GM21360 (cell line): ENCODE data around the gene INSC.
"Not testable (repeated sequence)": the region's sequence is repeated elsewhere in the genome, so short reads cannot be mapped to it uniquely, and the experiment has no call there.

Source experiments
- ATAC-seq: cut with Tn5 transposase; IDR thresholded peaks from one replicate; pipeline ENCODE4 v1.9.1; 2021; ENCODE audit warnings: mild to moderate bottlenecking, moderate library complexity; ENCODE audit not compliant: unreplicated experiment

The INSC gene

GRCh38 chr11:15114501-15115475 lies at the start of gene INSC:
Gene INSC (plus strand): TSS chr11:15114923. CDS start chr11:15149175, 34,252 bp downstream.
- ATAC-seq = no peak

- ATAC-seq = not testable (repeated sequence)
Observed at GRCh38 chr11:15069751-15070150, 45.0 kb upstream of the INSC start.

DNA sequence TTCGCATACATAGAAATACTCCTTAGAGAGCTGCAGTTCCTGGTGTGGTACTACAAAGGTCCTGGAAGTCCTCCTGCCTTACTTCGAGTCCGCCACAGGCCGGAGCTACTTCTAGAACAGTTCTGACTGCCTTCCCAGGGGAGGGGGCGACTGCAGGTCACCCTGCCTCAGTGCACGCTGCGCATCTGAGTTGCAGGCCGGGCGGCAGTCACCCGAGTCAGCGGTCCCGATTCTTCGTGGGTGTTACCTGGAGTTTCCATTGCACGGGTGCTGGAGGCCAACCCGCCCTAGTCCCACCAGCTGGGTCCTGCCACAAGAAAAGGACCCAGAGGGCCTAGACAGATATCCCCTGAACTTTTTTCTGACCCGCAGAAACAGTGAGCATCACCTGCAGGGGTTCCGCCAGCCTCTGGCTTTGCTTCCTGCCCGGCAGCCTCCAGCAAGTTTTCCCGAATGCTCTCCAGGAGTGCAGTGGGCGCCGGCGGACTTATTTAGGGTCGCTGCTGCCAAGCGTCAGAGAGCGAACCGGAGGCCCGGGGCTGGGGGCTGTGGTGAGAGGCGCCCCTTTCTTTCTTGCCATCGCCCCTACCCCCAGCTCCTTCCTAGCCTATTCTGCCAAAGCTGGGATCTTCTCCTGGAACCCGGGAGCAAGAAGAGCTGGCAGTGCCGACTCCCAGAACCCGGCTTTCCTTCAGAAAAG lies 43.0 kb upstream of the INSC start:
- ATAC-seq = no peak

GRCh38 chr11:15072551-15073143 lies 42.1 kb upstream of the INSC start:
- ATAC-seq = no peak

DNA sequence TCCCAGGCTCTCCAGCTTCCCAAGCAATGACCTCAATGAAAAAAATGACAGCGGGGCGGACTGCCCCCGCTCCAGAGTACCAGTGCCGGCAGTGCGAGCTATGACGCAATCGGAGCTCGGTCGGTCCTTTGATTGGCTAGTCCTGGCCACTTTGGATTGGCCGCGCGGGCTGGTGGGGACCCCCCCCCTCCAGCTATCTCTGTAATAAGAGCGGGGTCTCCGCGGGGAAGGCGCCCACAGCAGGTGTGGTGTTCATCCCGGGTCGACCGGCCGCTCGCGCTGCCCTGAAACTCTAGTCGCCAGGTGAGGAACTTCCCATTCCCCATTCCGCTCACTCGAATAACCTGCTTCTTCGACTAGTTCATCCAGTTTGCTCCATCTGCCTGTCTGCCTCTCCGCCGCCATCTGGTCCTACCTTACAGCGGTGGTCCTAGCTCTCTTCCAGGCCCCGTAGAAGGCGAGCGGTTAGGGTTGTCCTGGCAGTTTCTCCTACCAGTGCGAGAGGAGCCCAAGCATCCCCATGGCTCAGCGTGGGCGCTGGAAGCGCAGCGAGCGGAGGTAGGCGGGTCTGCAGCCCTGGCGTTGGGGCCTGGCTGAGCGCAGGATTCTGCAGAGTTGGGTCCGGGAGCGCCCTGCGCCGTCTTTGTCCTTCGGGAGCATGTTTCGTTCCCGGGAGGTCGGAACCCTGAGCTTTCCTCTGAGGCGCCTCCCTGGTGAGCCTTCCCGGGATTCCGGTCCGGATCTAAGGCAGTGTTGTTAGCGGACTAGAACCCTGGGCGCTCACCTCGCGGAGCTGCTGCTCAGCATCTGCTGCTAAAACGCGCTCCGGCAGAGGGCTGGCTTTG lies 41.1 kb upstream of the INSC start, which contains the start of gene CALCB:
Gene CALCB (plus strand): TSS at position 233 of the 845 bp plus-strand sequence. CDS start 1,126 bp downstream, outside the sequence.
- no peak for ATAC-seq

DNA sequence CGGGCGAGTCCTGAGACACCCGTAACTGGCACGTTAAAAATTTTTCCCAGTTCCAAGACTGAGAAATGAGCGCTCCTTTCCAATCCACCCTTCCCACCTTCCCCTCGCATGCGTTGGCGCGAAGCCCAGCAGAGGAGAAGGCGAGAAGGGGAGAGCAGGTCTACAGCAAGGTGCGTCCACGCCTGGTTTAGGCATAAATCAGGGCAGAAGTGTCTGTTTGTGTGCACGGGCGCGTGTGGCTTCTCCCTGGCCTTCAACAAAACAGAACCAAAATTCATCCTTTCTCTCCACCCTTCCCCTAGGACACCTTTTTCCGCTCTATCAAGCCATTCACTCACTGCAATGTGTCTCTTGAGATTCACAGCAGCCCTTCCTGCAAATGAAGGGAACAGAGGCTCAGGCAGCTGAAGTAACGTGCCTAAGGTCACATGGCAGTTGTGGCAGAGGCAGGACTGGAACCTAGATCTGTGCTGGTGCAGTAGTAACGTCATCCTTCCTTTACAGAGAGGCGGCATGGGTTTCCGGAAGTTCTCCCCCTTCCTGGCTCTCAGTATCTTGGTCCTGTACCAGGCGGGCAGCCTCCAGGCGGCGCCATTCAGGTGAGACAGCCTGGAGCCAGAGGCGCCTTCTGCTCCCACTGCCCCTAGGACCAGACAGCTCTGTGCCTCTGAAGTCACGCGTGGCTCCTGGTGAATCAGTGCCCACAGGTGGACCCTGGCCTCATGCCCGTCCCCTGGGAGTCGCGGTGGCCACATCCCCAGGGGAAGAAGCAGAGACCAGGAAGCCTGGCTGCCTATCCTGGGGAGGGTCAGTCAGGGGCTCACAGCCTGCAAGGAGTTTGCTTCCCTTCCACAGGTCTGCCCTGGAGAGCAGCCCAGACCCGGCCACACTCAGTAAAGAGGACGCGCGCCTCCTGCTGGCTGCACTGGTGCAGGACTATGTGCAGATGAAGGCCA lies 40.2 kb upstream of the INSC start:
- ATAC-seq = peak; percentile 93

- no peak for ATAC-seq
Observed at GRCh38 chr11:15075162-15075526, 39.6 kb upstream of the INSC start.

- no peak for ATAC-seq
Observed at GRCh38 chr11:15091175-15091574, 23.5 kb upstream of the INSC start.

GRCh38 chr11:15091625-15092024 lies 23.1 kb upstream of the INSC start:
- no peak for ATAC-seq

DNA sequence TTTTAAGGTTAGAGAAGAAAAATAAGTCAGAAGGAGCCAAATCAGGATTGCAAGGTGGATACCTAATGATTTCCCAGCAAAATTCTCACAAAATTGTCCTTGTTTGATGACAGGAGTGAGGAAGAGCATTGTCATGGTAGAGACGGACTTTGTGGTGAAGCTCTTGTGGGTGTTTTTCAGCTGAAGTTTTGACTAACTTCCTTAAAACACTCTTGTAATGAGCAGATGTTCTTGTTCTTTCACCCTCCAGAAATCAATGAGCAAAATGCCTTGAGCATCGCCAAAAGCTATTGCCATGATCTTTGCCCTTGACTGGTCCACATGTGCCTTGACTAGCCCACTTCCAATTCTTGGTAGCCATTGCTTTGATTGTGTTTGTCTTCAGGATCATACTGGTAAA lies 21.3 kb upstream of the INSC start:
- ATAC-seq = peak; percentile 70

DNA sequence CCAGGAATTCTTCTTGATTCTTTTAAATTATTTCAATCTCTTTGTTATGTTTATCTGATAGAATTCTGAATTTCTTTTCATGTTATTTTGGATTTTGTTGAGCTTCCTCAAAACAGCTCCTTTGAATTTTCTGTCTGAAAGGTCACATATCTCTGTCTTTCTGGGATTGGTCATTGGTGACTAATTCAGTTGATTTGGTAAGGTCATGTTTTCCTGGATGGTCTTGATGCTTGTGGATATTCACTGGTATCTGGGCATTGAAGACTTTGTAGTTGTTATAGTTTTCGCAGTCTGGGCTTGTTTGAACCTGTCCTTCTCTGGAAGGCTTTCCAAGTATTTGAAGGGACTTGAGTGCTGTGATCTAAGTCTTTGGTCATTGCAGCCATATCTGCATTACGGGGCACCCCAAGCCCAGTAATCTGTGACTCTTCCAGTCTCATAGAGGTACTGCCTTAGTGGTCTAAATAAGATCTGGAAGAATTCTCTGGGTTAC lies 18.9 kb upstream of the INSC start:
- ATAC-seq = no peak

GRCh38 chr11:15097411-15097810 lies 17.3 kb upstream of the INSC start:
- ATAC-seq = no peak

DNA sequence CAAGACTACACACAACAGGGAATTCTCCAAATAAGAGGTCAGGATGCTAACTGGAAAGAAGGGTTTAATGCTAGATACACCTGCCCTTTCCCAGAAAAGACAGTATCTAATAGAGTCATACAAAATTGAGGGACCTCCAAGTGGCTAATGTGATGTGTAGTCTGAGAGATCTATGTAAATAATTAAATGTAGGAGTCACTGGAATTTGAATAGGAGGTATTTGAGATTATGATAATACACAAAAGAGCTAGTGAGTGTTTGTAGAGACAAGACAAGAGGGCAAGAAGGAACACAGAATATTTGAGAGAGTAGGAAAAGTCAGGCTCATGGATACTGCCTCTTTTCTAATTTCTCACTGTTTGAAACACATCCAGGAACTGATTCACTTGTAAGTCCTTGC lies 15.5 kb upstream of the INSC start:
- ATAC-seq = no peak

GRCh38 chr11:15101072-15101709 lies 13.5 kb upstream of the INSC start:
- ATAC-seq = peak; percentile 71

DNA sequence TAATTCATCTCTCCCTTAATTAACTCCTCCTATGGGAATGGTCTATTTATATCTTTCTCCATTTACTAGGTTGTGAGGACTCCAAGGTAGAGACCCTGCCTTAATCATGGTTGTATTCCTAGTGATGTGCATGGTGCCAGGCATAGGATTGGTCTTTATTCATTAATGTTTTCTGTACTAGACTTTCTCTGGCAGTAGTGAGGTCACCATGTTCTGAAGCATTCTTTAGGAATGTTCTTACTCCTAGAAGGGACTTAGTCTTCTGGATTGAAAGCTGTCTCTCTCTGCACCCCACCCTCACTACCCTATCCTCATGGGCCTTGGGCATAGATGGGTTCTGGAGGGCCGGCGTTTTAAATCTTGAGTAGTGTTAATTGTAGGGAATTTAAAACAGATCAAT lies 10.6 kb upstream of the INSC start:
- no peak for ATAC-seq

DNA sequence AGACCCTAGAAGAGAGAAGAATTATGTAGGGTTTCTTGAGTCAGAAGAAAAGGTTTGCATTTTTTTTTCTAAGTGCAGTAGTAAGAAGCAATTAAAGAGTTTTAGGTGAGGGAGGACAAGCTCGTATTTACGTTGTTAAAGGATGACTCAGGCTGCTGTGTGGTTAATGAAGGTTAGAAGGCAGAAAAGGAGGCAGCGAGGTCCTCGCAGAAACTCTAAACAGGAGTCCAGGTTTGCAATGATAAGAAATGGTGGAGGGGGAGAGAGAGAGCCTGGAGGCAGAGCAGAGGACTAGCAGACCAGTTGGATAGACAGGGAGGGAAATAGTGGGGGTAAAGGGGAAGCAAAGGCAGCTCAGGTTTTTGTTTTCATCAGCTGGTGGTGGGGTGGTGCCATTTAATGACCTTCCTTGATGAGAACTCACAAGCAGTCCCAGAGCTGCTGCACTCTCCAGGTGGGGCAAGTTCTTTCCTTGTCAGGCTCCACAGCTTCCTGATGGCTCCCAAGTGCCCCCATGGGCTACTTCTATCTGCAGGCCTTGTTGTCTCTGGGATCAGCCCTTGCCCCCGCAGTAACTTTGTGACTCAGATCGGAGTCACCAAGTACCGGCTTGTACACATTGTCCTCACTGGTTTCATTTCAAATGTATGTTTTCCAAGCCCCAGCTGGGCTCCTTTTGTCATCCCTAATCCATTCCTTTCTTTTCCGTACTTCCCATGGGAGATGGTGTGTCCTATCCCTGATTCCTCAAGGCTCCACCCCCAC lies 8.3 kb upstream of the INSC start:
- no peak for ATAC-seq

GRCh38 chr11:15107730-15108515 lies 6.8 kb upstream of the INSC start:
- no peak for ATAC-seq
